GM23338 (cell line): ENCODE measurements around the gene XRCC5.

Experiments
- CREB1 ChIP-seq: fragments of 250-450 bp; sonication (Bioruptor Pico); IDR thresholded peaks from 2 replicates; pipeline ENCODE4 v1.5.0; 2020; ENCODE audit warnings: low read depth, mild to moderate bottlenecking, moderate library complexity
- EZH2 ChIP-seq: fragments of 200-600 bp; sonication (generic); IDR thresholded peaks from one replicate; pipeline ENCODE4 v1.8.0; 2017; ENCODE audit warnings: antibody characterized with exemption, mild to moderate bottlenecking, low read depth; ENCODE audit not compliant: unreplicated experiment
- EZH2phosphoT487 ChIP-seq: fragments of 200-600 bp; sonication (generic); IDR thresholded peaks from one replicate; pipeline ENCODE4 v1.8.1; 2018; ENCODE audit warnings: antibody characterized with exemption; ENCODE audit not compliant: unreplicated experiment
- JUNB ChIP-seq: IDR thresholded peaks from one replicate; pipeline ENCODE4 v1.6.1; 2016; ENCODE audit warnings: antibody characterized with exemption; ENCODE audit not compliant: unreplicated experiment
- POLR2AphosphoS5 ChIP-seq: IDR thresholded peaks from 2 replicates; pipeline ENCODE4 v1.6.1; 2016; ENCODE audit warnings: antibody characterized with exemption, low read depth
- STAT1 ChIP-seq: IDR thresholded peaks from one replicate; pipeline ENCODE4 v1.6.1; 2016; ENCODE audit warnings: antibody characterized with exemption; ENCODE audit not compliant: unreplicated experiment
- ZNF331 ChIP-seq: fragments of 250-450 bp; sonication (Bioruptor Pico); IDR thresholded peaks from 2 replicates; pipeline ENCODE4 v1.5.0; 2020; ENCODE audit warnings: low read depth, mild to moderate bottlenecking, moderate library complexity
- TF ChIP-seq, protein P1 (sequence below), 2 experiments: fragments of 200-600 bp in 1 of 2; sonication (generic) in 1 of 2; conservative IDR thresholded peaks; 2 replicates each; pipeline versions ENCODE4 v1.5.1 to v1.6.1; 2016 to 2017; ENCODE audit warnings: antibody characterized with exemption in 2 of 2, low read depth in 2 of 2, mild to moderate bottlenecking in 2 of 2, moderate library complexity in 1 of 2
- TF ChIP-seq, protein P2 (sequence below): IDR thresholded peaks from 2 replicates; pipeline ENCODE4 v1.6.1; 2016; ENCODE audit warnings: antibody characterized with exemption
- TF ChIP-seq, protein P3 (sequence below): IDR thresholded peaks from one replicate; pipeline ENCODE4 v1.6.1; 2018; ENCODE audit warnings: antibody characterized with exemption; ENCODE audit not compliant: unreplicated experiment

DNA sequence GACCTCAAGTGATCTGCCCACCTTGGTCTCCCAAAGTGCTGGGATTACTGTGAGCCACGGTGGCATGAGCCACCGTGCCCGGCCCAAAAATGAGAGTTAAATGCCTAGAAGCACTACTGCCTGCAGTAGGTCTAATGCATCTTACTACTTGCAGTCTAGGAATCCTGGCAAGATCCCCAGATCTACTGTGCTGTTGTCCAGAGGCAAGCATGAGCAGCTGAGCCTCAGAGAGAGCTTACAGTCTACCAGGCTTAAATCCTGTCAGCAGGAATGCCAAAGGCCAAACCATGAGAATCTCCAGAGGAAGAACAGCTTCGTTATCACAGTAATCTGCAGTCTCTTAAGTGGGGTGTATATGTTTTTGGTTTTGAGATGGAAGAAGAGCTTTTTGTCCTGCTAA is 54.4 kb downstream of the XRCC5 start:
- TF ChIP-seq, protein P1, sequence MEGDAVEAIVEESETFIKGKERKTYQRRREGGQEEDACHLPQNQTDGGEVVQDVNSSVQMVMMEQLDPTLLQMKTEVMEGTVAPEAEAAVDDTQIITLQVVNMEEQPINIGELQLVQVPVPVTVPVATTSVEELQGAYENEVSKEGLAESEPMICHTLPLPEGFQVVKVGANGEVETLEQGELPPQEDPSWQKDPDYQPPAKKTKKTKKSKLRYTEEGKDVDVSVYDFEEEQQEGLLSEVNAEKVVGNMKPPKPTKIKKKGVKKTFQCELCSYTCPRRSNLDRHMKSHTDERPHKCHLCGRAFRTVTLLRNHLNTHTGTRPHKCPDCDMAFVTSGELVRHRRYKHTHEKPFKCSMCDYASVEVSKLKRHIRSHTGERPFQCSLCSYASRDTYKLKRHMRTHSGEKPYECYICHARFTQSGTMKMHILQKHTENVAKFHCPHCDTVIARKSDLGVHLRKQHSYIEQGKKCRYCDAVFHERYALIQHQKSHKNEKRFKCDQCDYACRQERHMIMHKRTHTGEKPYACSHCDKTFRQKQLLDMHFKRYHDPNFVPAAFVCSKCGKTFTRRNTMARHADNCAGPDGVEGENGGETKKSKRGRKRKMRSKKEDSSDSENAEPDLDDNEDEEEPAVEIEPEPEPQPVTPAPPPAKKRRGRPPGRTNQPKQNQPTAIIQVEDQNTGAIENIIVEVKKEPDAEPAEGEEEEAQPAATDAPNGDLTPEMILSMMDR (conservative IDR thresholded peaks at IDR 0.05; ENCODE audit: low read depth in 2 of 2): no peak
- TF ChIP-seq POLR2AphosphoS5 (no peak), EZH2 (no peak), STAT1 (no peak), EZH2phosphoT487 (no peak), CREB1 (CRISPR knock-in tag) (no peak), ZNF331 (no peak), JUNB (no peak)
- TF ChIP-seq, protein P2, sequence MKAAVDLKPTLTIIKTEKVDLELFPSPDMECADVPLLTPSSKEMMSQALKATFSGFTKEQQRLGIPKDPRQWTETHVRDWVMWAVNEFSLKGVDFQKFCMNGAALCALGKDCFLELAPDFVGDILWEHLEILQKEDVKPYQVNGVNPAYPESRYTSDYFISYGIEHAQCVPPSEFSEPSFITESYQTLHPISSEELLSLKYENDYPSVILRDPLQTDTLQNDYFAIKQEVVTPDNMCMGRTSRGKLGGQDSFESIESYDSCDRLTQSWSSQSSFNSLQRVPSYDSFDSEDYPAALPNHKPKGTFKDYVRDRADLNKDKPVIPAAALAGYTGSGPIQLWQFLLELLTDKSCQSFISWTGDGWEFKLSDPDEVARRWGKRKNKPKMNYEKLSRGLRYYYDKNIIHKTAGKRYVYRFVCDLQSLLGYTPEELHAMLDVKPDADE: no peak
- TF ChIP-seq, protein P3, sequence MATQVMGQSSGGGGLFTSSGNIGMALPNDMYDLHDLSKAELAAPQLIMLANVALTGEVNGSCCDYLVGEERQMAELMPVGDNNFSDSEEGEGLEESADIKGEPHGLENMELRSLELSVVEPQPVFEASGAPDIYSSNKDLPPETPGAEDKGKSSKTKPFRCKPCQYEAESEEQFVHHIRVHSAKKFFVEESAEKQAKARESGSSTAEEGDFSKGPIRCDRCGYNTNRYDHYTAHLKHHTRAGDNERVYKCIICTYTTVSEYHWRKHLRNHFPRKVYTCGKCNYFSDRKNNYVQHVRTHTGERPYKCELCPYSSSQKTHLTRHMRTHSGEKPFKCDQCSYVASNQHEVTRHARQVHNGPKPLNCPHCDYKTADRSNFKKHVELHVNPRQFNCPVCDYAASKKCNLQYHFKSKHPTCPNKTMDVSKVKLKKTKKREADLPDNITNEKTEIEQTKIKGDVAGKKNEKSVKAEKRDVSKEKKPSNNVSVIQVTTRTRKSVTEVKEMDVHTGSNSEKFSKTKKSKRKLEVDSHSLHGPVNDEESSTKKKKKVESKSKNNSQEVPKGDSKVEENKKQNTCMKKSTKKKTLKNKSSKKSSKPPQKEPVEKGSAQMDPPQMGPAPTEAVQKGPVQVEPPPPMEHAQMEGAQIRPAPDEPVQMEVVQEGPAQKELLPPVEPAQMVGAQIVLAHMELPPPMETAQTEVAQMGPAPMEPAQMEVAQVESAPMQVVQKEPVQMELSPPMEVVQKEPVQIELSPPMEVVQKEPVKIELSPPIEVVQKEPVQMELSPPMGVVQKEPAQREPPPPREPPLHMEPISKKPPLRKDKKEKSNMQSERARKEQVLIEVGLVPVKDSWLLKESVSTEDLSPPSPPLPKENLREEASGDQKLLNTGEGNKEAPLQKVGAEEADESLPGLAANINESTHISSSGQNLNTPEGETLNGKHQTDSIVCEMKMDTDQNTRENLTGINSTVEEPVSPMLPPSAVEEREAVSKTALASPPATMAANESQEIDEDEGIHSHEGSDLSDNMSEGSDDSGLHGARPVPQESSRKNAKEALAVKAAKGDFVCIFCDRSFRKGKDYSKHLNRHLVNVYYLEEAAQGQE: no peak
